ENCODE data around the gene TTC24.
A peak's percentile ranks its signal among the peaks of the same experiment; 100 is the strongest.
"Not testable (repeated sequence)": the region's sequence is repeated elsewhere in the genome, so short reads cannot be mapped to it uniquely, and the experiment has no call there.

The TTC24 gene

GRCh38 chr1:156615946-156616345 is 36.4 kb downstream of the TTC24 start:
- DNase-seq, result no peak

GRCh38 chr1:156616463-156616862 is 36.9 kb downstream of the TTC24 start:
- no peak for DNase-seq

GRCh38 chr1:156618853-156619581 is 39.5 kb downstream of the TTC24 start, which contains the start of gene HAPLN2:
Gene HAPLN2 (plus strand): TSS chr1:156619415. CDS start chr1:156623491, 4,076 bp downstream.
- no peak for DNase-seq

GRCh38 chr1:156619582-156619955 is 40.0 kb downstream of the TTC24 start:
- no peak for DNase-seq

- DNase-seq, result no peak
Observed at GRCh38 chr1:156622581-156623297, 43.2 kb downstream of the TTC24 start.

GRCh38 chr1:156623946-156624813 is 44.7 kb downstream of the TTC24 start:
- DNase-seq, result peak; percentile 54

- no peak for DNase-seq
Observed at GRCh38 chr1:156624814-156625435, 45.4 kb downstream of the TTC24 start.

- DNase-seq, result peak; percentile 51
Observed at GRCh38 chr1:156625436-156626078, 46.0 kb downstream of the TTC24 start.

GRCh38 chr1:156626079-156626438 is 46.5 kb downstream of the TTC24 start:
- DNase-seq, result no peak

- peak; percentile 54 for DNase-seq
Observed at GRCh38 chr1:156627313-156627880, 47.9 kb downstream of the TTC24 start.

- no peak for DNase-seq
Observed at GRCh38 chr1:156629823-156630449, 50.4 kb downstream of the TTC24 start.

GRCh38 chr1:156631152-156631551 is 51.6 kb downstream of the TTC24 start:
- not testable (repeated sequence) for DNase-seq

- no peak for DNase-seq
Observed at GRCh38 chr1:156632355-156632754, 52.8 kb downstream of the TTC24 start.
